Right lobe of liver (tissue), 4 donors: ENCODE data around the gene NSG1.

Experiments
- CTCF ChIP-seq, 4 donors: fragments of 200-600 bp in 3 of 4; fragments of 450-650 bp in 1 of 4; IDR thresholded peaks; one replicate each; pipeline versions ENCODE4 v1.5.1 to v1.8.0; 2016 to 2022; ENCODE audit warnings: antibody characterized with exemption in 4 of 4, mild to moderate bottlenecking in 2 of 4
- POLR2A ChIP-seq: fragments of 450-650 bp; IDR thresholded peaks from one replicate; pipeline ENCODE4 v1.6.1; 2017; ENCODE audit warnings: antibody characterized with exemption, mild to moderate bottlenecking
- donor health status: DM: no; HTN: no; CAD: no.
- donor health status: DM: no; HTN: no; CAD: no.
- donor health status: DM: no; HTN: yes; CAD: no.

- no peak for TF ChIP-seq CTCF (IDR thresholded peaks at IDR 0.05)
- no peak for TF ChIP-seq POLR2A
Observed at GRCh38 chr4:4437798-4438470, 51.0 kb downstream of the NSG1 start.
